K562 (cell line): ENCODE results near the gene OR11L1. TPM values are rescaled to one million over a fixed set of nuclear protein-coding genes. Genes with fewer than 3 reads are reported as not detected.
A peak's percentile ranks its signal among the peaks of the same experiment; 100 is the strongest.

ENCODE experiments used
- ATAC-seq: fragments of 200-7000 bp; cut with Tn5 transposase; 3 replicates; pipeline ENCODE4 v1.9.1; 2020; ENCODE audit warnings: moderate library complexity
- BruUV-seq: library from RNA; stranded (reverse); fragments of 400-500 nt; replicated peaks from 2 replicates; lab custom pipeline; 2021; lab: Mats Ljungman, UMichigan
- CTCF ChIA-PET: fragments of 300-600 bp; formaldehyde crosslinking; extraction: SDS; loops from one replicate; lab custom pipeline; 2021; ENCODE audit warnings: low intra/inter-chr PET ratio; lab: Yijun Ruan, JAX
- POLR2A ChIA-PET: fragments of 300-600, 350-650 bp; sonication (Branson Sonifier 250); formaldehyde crosslinking; extraction: SDS; loops from one replicate; lab custom pipeline; 2021; ENCODE audit warnings: antibody characterized with exemption, inconsistent platforms; lab: Yijun Ruan, JAX
- DNase-seq, 4 experiments: peaks; one replicate each; pipeline versions ENCODE4 v3.0.0 to v3.0.0-alpha.2; 2011 to 2018; ENCODE audit warnings: low spot score in 3 of 4, mixed read lengths in 3 of 4; ENCODE audit errors: extremely low read depth in 1 of 4
- FAIRE-seq: peaks from 2 replicates; lab custom pipeline; 2011; peaks lifted over from hg19 to GRCh38; lab: Jason Lieb, UNC
- H2AFZ ChIP-seq: 2 replicates; pipeline ENCODE4 v1.6.0; 2011; ENCODE audit warnings: low read depth, low read length, control low read depth, inconsistent platforms
- H3K27ac ChIP-seq: fragments of 200-600 bp; 3 replicates; pipeline ENCODE4 v1.8.0; 2011; ENCODE audit warnings: low read depth, mild to moderate bottlenecking, control low read depth, inconsistent platforms, low read length, moderate library complexity, mixed read lengths; ENCODE audit errors: extremely low read depth
- H3K27me3 ChIP-seq, 2 experiments: fragments of 300-600 bp in 1 of 2; 2 replicates in 1 of 2; 3 replicates in 1 of 2; pipeline versions ENCODE4 v1.6.0 to v1.8.0; 2011; ENCODE audit warnings: inconsistent platforms in 2 of 2, low read length in 2 of 2, mild to moderate bottlenecking in 1 of 2, mixed read lengths in 1 of 2, moderate library complexity in 1 of 2; ENCODE audit not compliant: control insufficient read depth in 2 of 2, insufficient read depth in 2 of 2
- H3K36me3 ChIP-seq: fragments of 300-600 bp; 3 replicates; pipeline ENCODE4 v1.8.0; 2011; ENCODE audit warnings: mild to moderate bottlenecking, low read length, inconsistent platforms; ENCODE audit not compliant: control insufficient read depth, insufficient read depth
- H3K4me1 ChIP-seq, 2 experiments: fragments of 200-600 bp in 1 of 2; replicated peaks in 1 of 2; 2 replicates in 1 of 2; 3 replicates in 1 of 2; pipeline versions ENCODE4 v1.5.1 to v1.8.0; 2011; ENCODE audit warnings: inconsistent platforms in 2 of 2, low read length in 2 of 2, mild to moderate bottlenecking in 1 of 2, mixed read lengths in 1 of 2, moderate library complexity in 1 of 2; ENCODE audit not compliant: control insufficient read depth in 2 of 2, insufficient read depth in 2 of 2
- H3K4me2 ChIP-seq: 2 replicates; pipeline ENCODE4 v1.6.1; 2011; ENCODE audit warnings: low read length, control low read depth, inconsistent platforms, mixed read lengths; ENCODE audit not compliant: insufficient read depth
- H3K4me3 ChIP-seq: fragments of 200-600 bp; sonication (generic), shearing (Covaris generic); 2 replicates; pipeline ENCODE4 v1.5.1; 2016; ENCODE audit warnings: control low read depth, inconsistent platforms
- H3K79me2 ChIP-seq: fragments of 200-600 bp; 3 replicates; pipeline ENCODE4 v1.8.0; 2011; ENCODE audit warnings: low read length, inconsistent platforms; ENCODE audit not compliant: control insufficient read depth, insufficient read depth
- H3K9ac ChIP-seq, 2 experiments: 2 replicates each; pipeline versions ENCODE4 v1.6.0 to v1.6.1; 2011; ENCODE audit warnings: low read depth in 2 of 2, low read length in 2 of 2, control low read depth in 1 of 2, inconsistent platforms in 1 of 2, mild to moderate bottlenecking in 1 of 2, mixed read lengths in 1 of 2; ENCODE audit not compliant: insufficient read depth in 1 of 2
- H3K9me1 ChIP-seq: one replicate; pipeline ENCODE4 v1.6.0; 2011; ENCODE audit warnings: inconsistent platforms, mild to moderate bottlenecking, low read length, moderate library complexity; ENCODE audit not compliant: control insufficient read depth, insufficient read depth
- H3K9me3 ChIP-seq: replicated peaks from 2 replicates; pipeline ENCODE4 v1.5.1; 2011; ENCODE audit warnings: low read depth, low read length, inconsistent platforms; ENCODE audit not compliant: control insufficient read depth, insufficient read depth
- H4K20me1 ChIP-seq: replicated peaks from 2 replicates; pipeline ENCODE4 v1.6.1; 2011; ENCODE audit warnings: low read length, inconsistent platforms, mixed read lengths; ENCODE audit not compliant: control insufficient read depth, insufficient read depth
- CREM ChIP-seq: IDR thresholded peaks from 2 replicates; pipeline ENCODE4 v1.6.1; 2014; ENCODE audit warnings: antibody characterized with exemption, low read depth
- ETV1 ChIP-seq: fragments of 450-650 bp; conservative IDR thresholded peaks from 2 replicates; pipeline ENCODE4 v1.6.1; 2016; ENCODE audit warnings: missing genetic modification characterization, control low read depth, low read depth, missing compliant biosample characterization
- MGA ChIP-seq: fragments of 450-650 bp; IDR thresholded peaks from 2 replicates; pipeline ENCODE4 v1.6.1; 2016; ENCODE audit warnings: mild to moderate bottlenecking, moderate library complexity
- NFXL1 ChIP-seq: fragments of 450-650 bp; formaldehyde crosslinking; IDR thresholded peaks from 2 replicates; pipeline ENCODE4 v1.4.0; 2021; ENCODE audit warnings: mild to moderate bottlenecking
- PBX2 ChIP-seq, 2 experiments: IDR thresholded peaks in 1 of 2; conservative IDR thresholded peaks in 1 of 2; 2 replicates each; pipeline ENCODE4 v1.6.1; 2016; ENCODE audit warnings: low read depth in 2 of 2, mild to moderate bottlenecking in 1 of 2, missing compliant biosample characterization in 1 of 2, missing genetic modification characterization in 1 of 2, moderate library complexity in 1 of 2
- SAP30 ChIP-seq: fragments of 200-600 bp; sonication (generic); IDR thresholded peaks from 2 replicates; pipeline ENCODE4 v1.6.1; 2012; ENCODE audit warnings: borderline replicate concordance, low read depth, mild to moderate bottlenecking, moderate library complexity, low read length, control low read depth, inconsistent platforms; ENCODE audit not compliant: insufficient read depth, poor library complexity, severe bottlenecking
- SMARCE1 ChIP-seq: fragments of 450-650 bp; IDR thresholded peaks from 2 replicates; pipeline ENCODE4 v1.7.1; 2016; ENCODE audit warnings: mild to moderate bottlenecking
- SOX6 ChIP-seq: fragments of 450-650 bp; IDR thresholded peaks from 2 replicates; pipeline ENCODE4 v1.6.1; 2014; ENCODE audit warnings: mild to moderate bottlenecking
- WGBS: fragments of 100-300 bp; shearing (Covaris generic); methylation state at CpG from one replicate; pipeline ENCODE4 v1.1.6; 2016; ENCODE audit warnings: low coverage, mixed read lengths; ENCODE audit not compliant: insufficient coverage; ENCODE audit errors: missing lambda C conversion rate; 5-methylcytosine and 5-hydroxymethylcytosine counted together
- in situ Hi-C: fragments of 300-500 bp; cut with MboI; formaldehyde crosslinking; loops from 4 replicates; pipeline ENCODE4 v1.15.0; 2018; ENCODE audit warnings: inconsistent platforms, mixed read lengths
- intact Hi-C: fragments of 100-400 bp; cut with micrococcal nuclease; formaldehyde crosslinking; loops from 2 replicates; pipeline ENCODE4 v1.14.2; 2022
- polyA plus RNA-seq, 8 experiments: library from polyadenylated mRNA; depleted of rRNA in 4 of 8; stranded (reverse) in 5 of 8; unstranded in 3 of 8; fragments of >200 nt; fragmentation: Nextera tagmentation in 2 of 8; fragmentation: Illumina TruSeq in 1 of 8; extraction: Ambion mirVana in 2 of 8; extraction: Trizol in 1 of 8; gene quantifications; 2 replicates each; pipeline versions ENCODE4 v1.2.1 to v1.2.3, GENCODE V29; 2011 to 2014; ENCODE audit warnings: inconsistent platforms in 1 of 8, missing spikeins in 1 of 8
- total RNA-seq, 7 experiments: library from RNA; depleted of rRNA in 6 of 7; stranded (reverse); fragments of >200 nt in 6 of 7; fragmentation: Illumina TruSeq in 2 of 7; extraction: Trizol in 2 of 7; gene quantifications; 2 replicates each; pipeline versions ENCODE4 v1.2.1 to v1.2.3, GENCODE V29; 2011 to 2021; ENCODE audit warnings: low replicate concordance in 1 of 7

OR11L1 gene
- total and polyA plus RNA-seq, 9 of the 15 experiments (the other 6 are each of a cell fraction or from before 2014, with no cell fraction given) = not detected

- ChIA-PET POLR2A (no interaction called here), CTCF (no interaction called here)
- BruUV-seq = no TSS peak
- H3K9ac ChIP-seq = no peak overlapping the region
- no peak overlapping the region for H3K4me2 ChIP-seq
- peak overlapping the region; percentile 0; the same call in 1 of the 2 replicates for H2AFZ ChIP-seq
- no peak overlapping the region for H3K27ac ChIP-seq
- peaks cover 3% of the 10 kb centered on the region; the same call in 1 of the 2 replicates for H3K9me3 ChIP-seq
- H3K4me1 ChIP-seq = peaks cover 0 to 21% of the 10 kb centered on the region in 2 experiments; a peak in 3 of 5 replicates
- H4K20me1 ChIP-seq = no peaks in the 10 kb centered on the region
- in situ Hi-C loops (no loop called here), intact Hi-C loops (no loop called here)
- WGBS = 48% methylated on average over 7 of the region's 7 CpGs
- no peak for DNase-seq
- no peaks in the 10 kb centered on the region for H3K36me3 ChIP-seq
- no peak overlapping the region for H3K4me3 ChIP-seq
- no peaks in the 10 kb centered on the region; a peak in 1 of 5 replicates for H3K27me3 ChIP-seq
- no peaks in the 10 kb centered on the region for H3K79me2 ChIP-seq
- FAIRE-seq = no peak
- no peak for ATAC-seq
- H3K9me1 ChIP-seq = no peaks in the 10 kb centered on the region
- no peak for TF ChIP-seq NFXL1 (CRISPR knock-in tag)
- no peak for TF ChIP-seq ETV1 (tag)
- TF ChIP-seq PBX2 (CRISPR knock-in tag; IDR thresholded peaks at IDR 0.05; ENCODE audit: low read depth) = no peak
- no peak for TF ChIP-seq PBX2 (tag; conservative IDR thresholded peaks at IDR 0.05; ENCODE audit: low read depth)
- TF ChIP-seq SMARCE1 = no peak
- no peak for TF ChIP-seq SOX6
- no peak for TF ChIP-seq SAP30
- TF ChIP-seq CREM = no peak
- no peak for TF ChIP-seq MGA
Measured at GRCh38 chr1:247848346-247848745, 6.7 kb upstream of the OR11L1 start.
